Sciatic nerve (tissue), 2 donors: Measurements from ENCODE around the gene SLC6A19. TPM values are rescaled to one million over a fixed set of nuclear protein-coding genes. Genes with fewer than 3 reads are reported as not detected.

Experiments
- ATAC-seq: fragments of 200-7000 bp; cut with Tn5 transposase; one replicate; pipeline ENCODE4 v1.9.1; 2020; ENCODE audit warnings: mild to moderate bottlenecking, moderate library complexity
- DNase-seq: peaks from one replicate; pipeline ENCODE4 v3.0.0-alpha.2; 2020; ENCODE audit warnings: low spot score
- intact Hi-C: fragments of 100-400 bp; cut with DNase I; formaldehyde crosslinking; loops from one replicate; pipeline ENCODE4 v1.14.2; 2022
- total RNA-seq: library from RNA; stranded (reverse); fragmentation: NEBNext Ultra II Directional; extraction: Animal tissue kit (Norgen Biotek cat#: 25700); gene quantifications from one replicate; pipeline ENCODE4 v1.2.1, GENCODE V29; 2021
- donor health status: DM: no; HTN: no; CAD: no.
- donor health status: DM: no; HTN: no; CAD: no.

The SLC6A19 gene
- total RNA-seq, 1 donor from 2014 or later: 0.09 TPM

- ATAC-seq (no peak), DNase-seq (no peak)
- intact Hi-C loops: no loop called here
These were observed 46.4 kb downstream of the SLC6A19 start for GRCh38 chr5:1247811-1248210.

GRCh38 chr5:1249366-1250280, 48.2 kb downstream of the SLC6A19 start:
- intact Hi-C loops: no loop called here
- DNase-seq (no peak), ATAC-seq (no peak)

GRCh38 chr5:1251678-1252580, 50.5 kb downstream of the SLC6A19 start:
- DNase-seq: no peak
- intact Hi-C loops: no loop called here
- ATAC-seq: no peak

- intact Hi-C loops: no loop called here
- DNase-seq (no peak), ATAC-seq (no peak)
These were observed 51.3 kb downstream of the SLC6A19 start for GRCh38 chr5:1252681-1253080.

- ATAC-seq (no peak), DNase-seq (no peak)
- intact Hi-C loops: no loop called here
These were observed 52.2 kb downstream of the SLC6A19 start for GRCh38 chr5:1253456-1254105.

- intact Hi-C loops: no loop called here
- ATAC-seq (no peak), DNase-seq (no peak)
These were observed 52.8 kb downstream of the SLC6A19 start for GRCh38 chr5:1254196-1254595.

- intact Hi-C loops: no loop called here
- no peak for ATAC-seq
- no peak for DNase-seq
These were observed 53.7 kb downstream of the SLC6A19 start for GRCh38 chr5:1255081-1255561.

GRCh38 chr5:1256776-1257175, 55.4 kb downstream of the SLC6A19 start:
- intact Hi-C loops: no loop called here

GRCh38 chr5:1257363-1257762, 56.0 kb downstream of the SLC6A19 start:
- no peak for DNase-seq
- ATAC-seq: no peak
- intact Hi-C loops: no loop called here

More at GRCh38 chr5:1256776-1257175, 55.4 kb downstream of the SLC6A19 start:
- no peak for ATAC-seq
- no peak for DNase-seq

- no peak for ATAC-seq
These were observed 56.4 kb downstream of the SLC6A19 start for GRCh38 chr5:1257841-1258240.

GRCh38 chr5:1259806-1260480, 58.5 kb downstream of the SLC6A19 start:
- DNase-seq (no peak), ATAC-seq (no peak)
- intact Hi-C loops: no loop called here

More at GRCh38 chr5:1257841-1258240, 56.4 kb downstream of the SLC6A19 start:
- DNase-seq: no peak
- intact Hi-C loops: no loop called here

GRCh38 chr5:1261643-1262042, 60.2 kb downstream of the SLC6A19 start:
- DNase-seq (no peak), ATAC-seq (no peak)
- intact Hi-C loops: no loop called here

GRCh38 chr5:1262381-1262780, 61.0 kb downstream of the SLC6A19 start:
- no peak for ATAC-seq
- intact Hi-C loops: no loop called here

GRCh38 chr5:1264211-1264610, 62.8 kb downstream of the SLC6A19 start:
- ATAC-seq: no peak
- DNase-seq: no peak
- intact Hi-C loops: no loop called here

More at GRCh38 chr5:1262381-1262780, 61.0 kb downstream of the SLC6A19 start:
- no peak for DNase-seq

GRCh38 chr5:1265026-1265425, 63.6 kb downstream of the SLC6A19 start:
- intact Hi-C loops: no loop called here
- ATAC-seq (no peak), DNase-seq (no peak)

- DNase-seq: no peak
- no peak for ATAC-seq
- intact Hi-C loops: no loop called here
These were observed 64.4 kb downstream of the SLC6A19 start for GRCh38 chr5:1265461-1266455.

- DNase-seq (no peak), ATAC-seq (no peak)
- intact Hi-C loops: no loop called here
These were observed 65.4 kb downstream of the SLC6A19 start for GRCh38 chr5:1266791-1267190.
